Measurements from ENCODE around the gene SERPINE3.
A peak's percentile ranks its signal among the peaks of the same experiment; 100 is the strongest.

The SERPINE3 gene

DNA sequence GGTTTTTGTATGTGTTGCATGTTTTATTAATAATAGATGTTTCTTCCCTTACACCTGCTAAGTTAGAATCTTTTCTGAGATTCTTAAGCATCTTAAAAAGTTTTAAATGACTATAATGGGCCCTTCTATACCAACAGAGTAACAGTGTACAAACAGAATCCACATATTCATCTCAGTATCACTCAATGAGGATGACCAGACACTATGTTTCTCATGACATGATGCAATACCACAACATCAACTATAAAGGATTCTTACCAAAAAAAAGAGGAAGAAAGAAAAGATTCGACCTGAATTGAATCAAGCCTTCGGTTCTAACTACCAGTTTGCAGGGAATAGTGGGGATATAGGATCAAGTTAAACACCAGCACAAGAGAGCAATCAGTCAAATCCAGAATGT lies 56.9 kb downstream of the SERPINE3 start:
- Mint-ChIP-seq H3K27ac (peak overlapping the region; percentile 7), H3K9me3 (no peaks in the 10 kb centered on the region), H3K4me1 (peaks cover 21% of the 10 kb centered on the region), H3K4me3 (no peak overlapping the region), H3K36me3 (ENCODE audit: low read depth) (peaks cover 17% of the 10 kb centered on the region), H3K27me3 (ENCODE audit: low read depth, poor library complexity) (no peaks in the 10 kb centered on the region)
- no peak for DNase-seq
- TF ChIP-seq, protein P1, sequence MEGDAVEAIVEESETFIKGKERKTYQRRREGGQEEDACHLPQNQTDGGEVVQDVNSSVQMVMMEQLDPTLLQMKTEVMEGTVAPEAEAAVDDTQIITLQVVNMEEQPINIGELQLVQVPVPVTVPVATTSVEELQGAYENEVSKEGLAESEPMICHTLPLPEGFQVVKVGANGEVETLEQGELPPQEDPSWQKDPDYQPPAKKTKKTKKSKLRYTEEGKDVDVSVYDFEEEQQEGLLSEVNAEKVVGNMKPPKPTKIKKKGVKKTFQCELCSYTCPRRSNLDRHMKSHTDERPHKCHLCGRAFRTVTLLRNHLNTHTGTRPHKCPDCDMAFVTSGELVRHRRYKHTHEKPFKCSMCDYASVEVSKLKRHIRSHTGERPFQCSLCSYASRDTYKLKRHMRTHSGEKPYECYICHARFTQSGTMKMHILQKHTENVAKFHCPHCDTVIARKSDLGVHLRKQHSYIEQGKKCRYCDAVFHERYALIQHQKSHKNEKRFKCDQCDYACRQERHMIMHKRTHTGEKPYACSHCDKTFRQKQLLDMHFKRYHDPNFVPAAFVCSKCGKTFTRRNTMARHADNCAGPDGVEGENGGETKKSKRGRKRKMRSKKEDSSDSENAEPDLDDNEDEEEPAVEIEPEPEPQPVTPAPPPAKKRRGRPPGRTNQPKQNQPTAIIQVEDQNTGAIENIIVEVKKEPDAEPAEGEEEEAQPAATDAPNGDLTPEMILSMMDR (IDR thresholded peaks at IDR 0.05) = no peak

DNA sequence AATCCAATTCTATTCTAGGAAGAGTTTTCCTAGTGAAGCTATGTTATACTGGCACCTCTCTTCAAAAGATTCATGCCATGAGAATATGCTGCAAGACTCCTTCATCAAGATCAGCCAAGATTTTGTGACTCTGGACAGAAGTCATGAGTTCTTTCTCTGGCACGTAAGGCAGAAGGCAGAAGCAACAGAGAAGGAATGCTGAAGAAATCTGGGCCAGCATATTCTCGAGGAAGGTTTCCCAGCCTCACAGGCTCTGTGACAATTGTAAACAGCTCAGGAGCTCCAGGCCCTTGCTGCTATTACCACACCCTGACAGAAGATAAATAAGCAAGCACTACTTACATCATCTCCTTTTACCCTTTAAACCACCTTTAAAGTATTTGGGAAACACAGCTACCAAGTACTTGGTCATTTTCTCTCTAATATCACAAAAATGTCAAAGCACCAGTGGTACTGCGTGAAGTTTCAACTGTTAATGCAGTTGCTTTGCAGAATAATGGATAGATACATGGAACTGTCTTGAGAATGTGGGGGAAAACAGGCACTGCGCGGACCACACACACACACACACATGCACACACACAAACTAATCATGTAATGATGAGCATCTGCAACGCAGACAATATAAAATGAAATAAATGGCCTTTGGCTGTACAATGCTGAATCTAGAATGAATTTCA lies 57.9 kb downstream of the SERPINE3 start:
- TF ChIP-seq, protein P1 (IDR thresholded peaks at IDR 0.05) = no peak
- Mint-ChIP-seq H3K9me3 (no peaks in the 10 kb centered on the region), H3K4me1 (peaks cover 21% of the 10 kb centered on the region), H3K36me3 (ENCODE audit: low read depth) (peaks cover 22% of the 10 kb centered on the region), H3K4me3 (no peak overlapping the region), H3K27me3 (ENCODE audit: low read depth, poor library complexity) (no peaks in the 10 kb centered on the region), H3K27ac (peak overlapping the region; percentile 91)
- no peak for DNase-seq

DNA sequence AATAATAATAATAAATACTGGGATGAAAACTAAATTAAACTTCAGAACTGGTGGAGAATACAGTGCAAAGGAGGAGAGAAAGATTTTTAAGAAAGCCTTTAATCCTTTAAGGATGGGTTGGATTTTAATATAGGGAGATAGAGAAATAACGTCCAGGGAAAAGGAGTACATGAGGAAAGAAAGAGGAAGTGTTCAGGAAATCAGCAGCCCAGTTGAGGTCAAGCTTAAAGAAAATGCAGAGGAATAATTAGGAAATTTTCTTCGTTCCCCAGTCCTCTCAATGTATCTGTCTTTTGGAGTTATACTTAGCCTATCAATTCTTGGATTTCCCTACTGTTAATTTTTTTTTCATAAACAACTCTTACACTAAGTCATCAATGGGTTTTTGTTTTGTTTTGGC lies 65.7 kb downstream of the SERPINE3 start:
- TF ChIP-seq, protein P1 (IDR thresholded peaks at IDR 0.05) = no peak
- Mint-ChIP-seq H3K4me3 (no peak overlapping the region), H3K27ac (no peak overlapping the region), H3K36me3 (ENCODE audit: low read depth) (peaks cover 66% of the 10 kb centered on the region), H3K9me3 (peaks cover 4% of the 10 kb centered on the region), H3K27me3 (ENCODE audit: low read depth, poor library complexity) (no peaks in the 10 kb centered on the region), H3K4me1 (no peaks in the 10 kb centered on the region)
- DNase-seq = no peak

DNA sequence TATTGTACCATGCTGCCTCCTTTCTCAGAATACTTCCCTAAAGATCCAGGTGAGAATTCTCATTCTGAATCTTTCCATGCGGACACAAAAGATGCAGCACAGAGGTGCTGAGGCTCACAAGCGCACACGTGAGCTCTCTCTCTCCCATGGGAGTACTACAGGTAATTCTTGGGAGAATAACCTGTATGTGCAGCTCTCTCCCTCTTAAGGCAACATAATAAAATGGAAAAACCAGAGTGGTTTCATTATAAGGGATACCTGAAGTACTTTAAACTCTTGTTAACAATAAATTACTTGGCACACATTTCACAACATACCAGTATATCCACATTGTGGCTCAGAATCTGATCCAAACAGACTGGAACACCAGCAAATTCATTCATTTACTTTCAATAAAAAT lies 72.9 kb downstream of the SERPINE3 start:
- H3K4me1 Mint-ChIP-seq = no peaks in the 10 kb centered on the region
- no peak overlapping the region for H3K4me3 Mint-ChIP-seq
- peaks cover 64% of the 10 kb centered on the region for H3K36me3 Mint-ChIP-seq (ENCODE audit: low read depth)

More for the DNA sequence above, 72.9 kb downstream of the SERPINE3 start:
- DNase-seq = no peak
- Mint-ChIP-seq H3K9me3 (peaks cover 20% of the 10 kb centered on the region), H3K27me3 (ENCODE audit: low read depth, poor library complexity) (no peaks in the 10 kb centered on the region), H3K27ac (no peak overlapping the region)
- TF ChIP-seq, protein P1 (IDR thresholded peaks at IDR 0.05) = no peak

Data from nephron progenitor cell (in vitro differentiated cells).